Erythroblast (primary cell): ENCODE data around the gene CRIP1.

ENCODE experiments used
- GATA1 ChIP-seq: IDR thresholded peaks from 2 replicates; pipeline ENCODE4 v1.6.1; 2011; ENCODE audit warnings: low read depth, mild to moderate bottlenecking, control low read depth, low read length, moderate library complexity
- POLR2A ChIP-seq: IDR thresholded peaks from 2 replicates; pipeline ENCODE4 v1.6.1; 2011; ENCODE audit warnings: mild to moderate bottlenecking, low read length

GRCh38 chr14:105440992-105441391, 45.7 kb upstream of the CRIP1 start:
- TF ChIP-seq GATA1 = no peak
- TF ChIP-seq POLR2A = no peak
